ENCODE data around the gene PLXNA4.

GRCh38 chr7:132403465-132404110 lies 172.7 kb downstream of the PLXNA4 start:
- TF ChIP-seq POLR2A (IDR thresholded peaks at IDR 0.05) = no peak
- no peak for TF ChIP-seq CTCF (IDR thresholded peaks at IDR 0.05)

Data from gastroesophageal sphincter (tissue), 3 donors.